ENCODE data around the gene SYTL3. TPM values are rescaled to one million over a fixed set of nuclear protein-coding genes. Genes with fewer than 3 reads are reported as not detected.

Gene SYTL3
- polyA plus RNA-seq, 1 of the 3 experiments (the other 2 are of a cell fraction): 2.3 TPM

DNA sequence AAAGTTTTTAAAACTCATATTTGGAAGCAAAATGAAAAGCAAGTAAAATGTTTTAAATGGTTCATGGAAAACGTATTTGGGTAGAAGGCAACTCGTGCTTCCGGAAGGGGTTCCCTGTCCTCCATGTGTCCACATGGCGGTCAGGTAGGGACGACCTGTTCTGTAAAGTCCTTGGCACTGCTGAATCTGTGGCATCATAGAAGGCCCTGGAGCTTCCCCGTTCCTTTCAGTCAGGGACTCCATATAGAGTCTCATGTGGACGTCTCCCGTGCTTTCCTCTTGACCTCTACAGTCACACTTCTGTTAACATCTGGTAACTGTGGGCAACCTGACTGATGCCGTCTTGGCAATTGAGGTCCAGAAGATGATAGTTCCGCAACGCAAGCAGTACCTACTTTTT, 16.7 kb upstream of the SYTL3 start (continued):
- TF ChIP-seq, protein P1, sequence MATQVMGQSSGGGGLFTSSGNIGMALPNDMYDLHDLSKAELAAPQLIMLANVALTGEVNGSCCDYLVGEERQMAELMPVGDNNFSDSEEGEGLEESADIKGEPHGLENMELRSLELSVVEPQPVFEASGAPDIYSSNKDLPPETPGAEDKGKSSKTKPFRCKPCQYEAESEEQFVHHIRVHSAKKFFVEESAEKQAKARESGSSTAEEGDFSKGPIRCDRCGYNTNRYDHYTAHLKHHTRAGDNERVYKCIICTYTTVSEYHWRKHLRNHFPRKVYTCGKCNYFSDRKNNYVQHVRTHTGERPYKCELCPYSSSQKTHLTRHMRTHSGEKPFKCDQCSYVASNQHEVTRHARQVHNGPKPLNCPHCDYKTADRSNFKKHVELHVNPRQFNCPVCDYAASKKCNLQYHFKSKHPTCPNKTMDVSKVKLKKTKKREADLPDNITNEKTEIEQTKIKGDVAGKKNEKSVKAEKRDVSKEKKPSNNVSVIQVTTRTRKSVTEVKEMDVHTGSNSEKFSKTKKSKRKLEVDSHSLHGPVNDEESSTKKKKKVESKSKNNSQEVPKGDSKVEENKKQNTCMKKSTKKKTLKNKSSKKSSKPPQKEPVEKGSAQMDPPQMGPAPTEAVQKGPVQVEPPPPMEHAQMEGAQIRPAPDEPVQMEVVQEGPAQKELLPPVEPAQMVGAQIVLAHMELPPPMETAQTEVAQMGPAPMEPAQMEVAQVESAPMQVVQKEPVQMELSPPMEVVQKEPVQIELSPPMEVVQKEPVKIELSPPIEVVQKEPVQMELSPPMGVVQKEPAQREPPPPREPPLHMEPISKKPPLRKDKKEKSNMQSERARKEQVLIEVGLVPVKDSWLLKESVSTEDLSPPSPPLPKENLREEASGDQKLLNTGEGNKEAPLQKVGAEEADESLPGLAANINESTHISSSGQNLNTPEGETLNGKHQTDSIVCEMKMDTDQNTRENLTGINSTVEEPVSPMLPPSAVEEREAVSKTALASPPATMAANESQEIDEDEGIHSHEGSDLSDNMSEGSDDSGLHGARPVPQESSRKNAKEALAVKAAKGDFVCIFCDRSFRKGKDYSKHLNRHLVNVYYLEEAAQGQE (IDR thresholded peaks at IDR 0.05; ENCODE audit: low read depth, low read length): no peak
- TF ChIP-seq TEAD4 (IDR thresholded peaks at IDR 0.05; ENCODE audit: borderline replicate concordance, insufficient read depth) (no peak), SIN3A (IDR thresholded peaks at IDR 0.05; ENCODE audit: borderline replicate concordance, low read depth, low read length) (no peak), JUND (IDR thresholded peaks at IDR 0.05) (no peak)

DNA sequence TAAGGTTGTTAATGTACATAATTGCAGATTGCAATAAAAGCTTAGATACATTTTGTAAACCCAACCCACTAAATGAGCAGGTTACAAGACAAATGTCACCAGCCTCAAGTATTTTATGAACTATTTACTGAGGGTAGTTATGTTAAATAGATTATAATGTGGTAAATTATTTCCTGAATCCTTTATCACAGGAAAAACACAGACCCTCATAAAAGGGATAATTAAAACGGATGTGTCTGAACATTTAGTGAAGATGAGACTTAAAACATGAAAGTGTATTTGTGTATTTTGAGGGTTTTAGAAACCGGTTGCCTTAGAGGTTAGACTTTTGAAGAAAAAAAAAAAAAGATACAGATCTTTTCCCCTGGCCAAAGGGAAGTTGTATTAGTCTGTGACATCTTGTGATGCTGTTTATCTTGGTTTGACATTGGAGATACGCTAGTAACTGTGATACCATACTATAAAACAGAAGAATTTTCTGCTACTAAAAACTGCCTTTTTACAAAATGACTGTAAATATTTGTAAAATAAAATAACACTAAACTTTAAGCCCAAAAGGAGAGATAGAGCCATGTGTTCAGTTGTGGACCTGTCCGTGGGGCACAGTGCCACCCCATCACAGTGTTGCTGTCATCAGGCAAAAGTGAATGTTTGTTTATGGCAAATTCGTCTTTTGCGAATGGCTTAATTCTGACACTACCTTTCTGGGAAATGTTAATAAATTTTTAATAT, 15.0 kb upstream of the SYTL3 start:
- Histone ChIP-seq H3K9me3 (no peaks in the 10 kb centered on the region), H3K27me3 (ENCODE audit: insufficient read depth) (no peaks in the 10 kb centered on the region), H3K4me3 (ENCODE audit: low read depth in 2 of 2, low read length in 1 of 2) (no peak overlapping the region), H3K4me2 (no peak overlapping the region), H2AFZ (ENCODE audit: low read depth) (no peak overlapping the region), H3K4me1 (ENCODE audit: control insufficient read depth in 1 of 2, insufficient read depth in 2 of 2, low read depth in 1 of 2, low read length in 1 of 2) (peaks cover 22 to 24% of the 10 kb centered on the region in 2 experiments; a peak in 3 of 4 replicates), H3K36me3 (replicated peaks in 1 of 2; ENCODE audit: control insufficient read depth in 1 of 2, insufficient read depth in 2 of 2, low read length in 1 of 2) (peaks cover 47 to 57% of the 10 kb centered on the region in 2 experiments), H3K9me2 (no peaks in the 10 kb centered on the region), H3F3A (replicated peaks; ENCODE audit: insufficient read depth) (peaks cover 46% of the 10 kb centered on the region), H3K79me2 (ENCODE audit: insufficient read depth) (peaks cover 39% of the 10 kb centered on the region), H3K9ac (no peak overlapping the region), H3K27ac (ENCODE audit: low read depth in 2 of 2, low read length in 1 of 2) (peak overlapping the region; percentile 56 to 79), H4K20me1 (ENCODE audit: insufficient read depth) (peaks cover 17% of the 10 kb centered on the region)
- POLR2A ChIA-PET: no interaction called here
- CTCF ChIA-PET: interaction anchor here (0.7 to 0.9 kb wide), 3 partner anchors 65 to 414 kb away, joined by 3 to 4 read pairs (median 3); no protein-coding TSS in a partner anchor
- WGBS (ENCODE audit: low lambda C conversion rate): 80% methylated on average over 6 of the region's 6 CpGs
- TF ChIP-seq USF2 (IDR thresholded peaks at IDR 0.05; ENCODE audit: borderline replicate concordance, low read depth, low read length) (no peak), EP300 (IDR thresholded peaks at IDR 0.05; ENCODE audit: borderline replicate concordance in 1 of 2, low read depth in 1 of 2, low read length in 1 of 2) (0 out of 4 replicates have a peak, but pooled peaks of 1 of the 2 experiments have one; percentile 11)
- TF ChIP-seq, protein P1 (IDR thresholded peaks at IDR 0.05; ENCODE audit: low read depth, low read length): no peak
- DNase-seq: no peak
